GM04503 (cell line): Measurements from ENCODE around the gene ZNF599.
"Not testable (repeated sequence)": the region's sequence is repeated elsewhere in the genome, so short reads cannot be mapped to it uniquely, and the experiment has no call there.

Source experiments
- DNase-seq: peaks from one replicate; pipeline ENCODE4 v3.0.0-alpha.2; 2012; ENCODE audit warnings: low read depth

The ZNF599 gene

DNA sequence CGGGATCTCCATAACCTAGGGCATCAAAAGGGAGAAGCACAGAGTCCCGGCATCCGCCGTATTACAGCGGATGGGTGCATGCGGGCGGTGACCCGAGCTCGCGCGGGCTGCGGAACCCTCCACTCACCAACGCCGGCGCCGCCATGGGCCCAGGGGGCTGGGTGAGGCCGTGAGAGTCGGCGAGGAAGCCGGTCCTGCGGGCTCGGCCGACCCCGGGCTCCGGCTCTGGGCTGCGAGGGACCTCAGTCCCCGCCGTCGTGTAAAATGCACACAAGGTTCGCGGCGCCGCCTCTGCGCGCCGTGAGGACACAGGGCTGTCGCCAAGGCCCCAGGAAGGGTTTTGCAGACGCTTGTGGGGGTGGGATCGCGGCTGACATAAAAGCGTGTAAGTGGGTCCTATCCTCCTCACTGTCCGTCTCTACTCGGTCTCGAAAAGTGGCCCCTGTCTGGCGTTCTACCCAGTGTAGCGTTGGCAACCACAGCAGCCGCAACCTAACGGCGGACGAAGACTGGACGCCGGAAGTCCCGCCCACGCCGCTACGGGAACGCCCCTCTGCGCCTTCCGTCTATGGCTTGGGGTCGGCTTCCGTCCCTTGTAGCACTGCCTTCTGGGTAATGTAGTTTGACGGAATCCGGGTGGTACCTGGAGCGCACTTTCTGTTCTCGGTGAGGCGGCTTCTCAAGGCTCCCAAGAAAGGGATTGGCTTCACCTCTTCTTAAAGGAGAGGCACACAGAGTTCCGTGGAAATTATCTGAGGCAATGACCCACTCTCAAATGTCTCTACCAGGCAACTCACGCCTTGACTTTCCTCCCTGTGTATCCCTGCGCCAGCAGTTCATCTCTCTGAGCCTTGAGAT lies at the start of gene ZNF599:
Gene ZNF599, minus strand, starts transcription at position 519 of the 858 bp plus-strand sequence. Its CDS starts 374 bp downstream, at position 145.
- DNase-seq: peak; percentile 36

DNA sequence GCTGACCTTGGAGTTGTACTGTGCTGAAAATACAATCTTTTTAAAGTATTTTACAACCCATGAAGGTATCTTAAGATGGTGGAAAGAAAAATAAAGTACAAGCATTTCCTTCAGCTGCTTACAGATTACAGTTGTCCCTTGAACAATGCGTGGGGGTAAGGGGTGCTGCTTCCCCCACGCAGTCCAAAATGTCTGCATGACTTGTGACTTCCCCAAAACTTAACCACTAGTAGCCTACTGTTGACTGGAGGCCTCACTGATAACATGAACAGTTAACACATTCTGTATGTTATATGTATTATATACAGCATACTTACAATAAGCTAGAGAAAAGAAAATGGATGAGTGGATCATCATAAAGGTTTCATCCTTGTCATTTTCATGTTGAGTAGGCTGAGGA lies 45.3 kb upstream of the ZNF599 start:
- DNase-seq: no peak

DNA sequence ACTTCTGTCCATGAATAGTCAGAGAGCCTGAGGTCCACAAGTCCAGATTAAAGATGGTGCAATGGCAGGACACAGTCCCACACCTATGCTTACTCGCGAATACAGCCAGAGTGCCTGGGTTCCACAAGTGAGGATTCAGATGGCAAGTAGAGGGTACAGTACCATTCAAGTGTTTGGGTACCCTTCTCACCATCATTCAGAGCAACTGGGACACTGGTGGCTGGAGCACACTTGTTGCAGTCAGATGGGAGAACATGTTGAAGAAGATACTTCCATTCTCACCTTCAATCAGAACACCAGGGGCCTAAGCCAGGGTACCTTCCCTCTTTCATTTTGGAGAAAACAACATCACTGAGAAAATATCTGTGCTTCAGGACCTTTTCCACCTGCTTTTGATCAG lies 43.7 kb upstream of the ZNF599 start:
- DNase-seq: no peak

DNA sequence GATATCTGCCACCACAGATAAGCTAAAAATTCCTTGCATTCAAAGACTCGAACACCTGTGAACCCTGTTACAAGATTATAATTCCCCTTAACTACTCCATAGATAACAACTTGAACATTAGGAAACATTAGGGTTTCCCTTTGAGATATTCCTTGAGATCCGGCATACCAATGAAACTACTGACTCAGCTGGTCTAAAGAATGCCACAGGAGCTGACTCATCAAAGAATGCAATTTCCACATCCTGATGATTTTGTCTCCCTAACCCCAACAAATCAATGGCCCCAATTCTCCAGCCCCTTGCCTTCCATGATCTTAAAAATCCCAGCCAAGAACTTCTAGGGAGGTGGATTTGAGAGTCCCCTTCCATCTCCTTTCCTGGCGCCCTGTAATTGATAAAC lies 35.6 kb upstream of the ZNF599 start:
- peak; percentile 44 for DNase-seq

DNA sequence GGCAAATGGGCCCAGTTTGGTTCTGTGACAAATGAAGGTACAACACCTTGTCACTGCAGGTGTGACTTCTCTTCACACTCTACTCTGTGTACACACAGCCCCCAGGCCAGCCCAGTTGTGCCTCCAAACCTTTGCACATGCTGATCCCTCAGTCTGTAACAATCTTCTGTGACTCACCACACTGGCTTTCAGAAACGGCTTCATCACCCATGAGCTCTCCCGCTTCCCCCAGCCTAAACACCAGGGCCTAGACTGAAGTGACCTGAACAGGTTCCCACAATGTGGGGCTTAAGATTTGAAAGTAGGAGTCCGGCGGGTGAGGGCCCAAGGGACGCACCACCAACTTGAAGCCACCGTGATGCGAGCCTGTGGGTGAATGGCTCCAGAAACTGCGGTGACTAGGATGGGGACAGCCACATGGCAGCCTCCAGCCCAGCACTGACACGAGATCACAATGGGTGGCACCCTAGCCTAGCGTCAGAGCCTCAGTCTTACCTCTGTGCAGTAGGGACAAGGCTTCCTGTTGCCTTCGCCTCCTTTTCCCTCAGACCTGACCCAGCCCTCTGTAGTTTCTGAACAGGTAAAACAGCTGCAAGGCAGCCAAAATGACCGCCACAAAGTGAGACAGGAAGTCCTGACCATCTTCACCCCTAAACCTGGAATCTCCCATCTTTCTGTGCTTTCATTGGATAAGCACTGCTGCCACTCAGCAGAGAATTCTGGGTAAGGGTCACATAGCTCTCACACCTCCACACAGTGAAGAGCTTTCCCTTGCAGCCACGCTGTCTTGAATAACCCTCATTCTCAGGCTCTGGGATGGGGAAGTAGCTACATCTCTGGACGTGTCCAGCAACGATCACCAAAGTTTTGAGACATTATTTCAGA lies 34.2 kb upstream of the ZNF599 start:
- DNase-seq: no peak

DNA sequence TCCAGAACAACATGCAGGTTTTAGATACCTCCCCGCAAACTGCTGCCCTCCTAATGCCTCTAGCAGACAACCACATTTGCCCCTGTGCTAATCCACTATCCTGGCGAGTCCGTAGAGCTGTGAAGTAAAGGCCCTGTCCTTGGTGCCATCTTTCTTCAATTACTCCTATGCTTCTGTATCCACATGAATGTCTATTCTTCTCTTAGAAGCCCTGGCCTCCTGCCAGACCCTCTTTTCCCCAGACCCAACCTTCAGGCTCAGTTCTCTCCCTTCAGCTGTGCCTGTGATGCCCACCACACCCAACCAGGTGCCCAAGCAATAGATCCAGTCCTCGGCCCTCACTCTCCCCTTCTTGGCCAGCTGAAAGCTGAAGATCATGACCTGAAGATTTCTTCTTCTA lies 31.1 kb upstream of the ZNF599 start:
- DNase-seq: no peak

DNA sequence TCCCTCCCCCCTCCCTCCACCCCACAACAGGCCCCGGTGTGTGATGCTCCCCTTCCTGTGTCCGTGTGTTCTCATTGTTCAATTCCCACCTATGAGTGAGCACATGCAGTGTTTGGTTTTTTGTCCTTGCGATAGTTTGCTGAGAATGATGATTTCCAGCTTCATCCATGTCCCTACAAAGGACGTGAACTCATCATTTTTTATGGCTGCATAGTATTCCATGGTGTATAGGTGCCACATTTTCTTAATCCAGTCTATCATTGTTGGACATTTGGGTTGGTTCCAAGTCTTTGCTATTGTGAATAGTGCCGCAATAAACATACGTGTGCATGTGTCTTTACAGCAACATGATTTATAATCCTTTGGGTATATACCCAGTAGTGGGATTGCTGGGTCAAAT lies 23.9 kb upstream of the ZNF599 start:
- DNase-seq: not testable (repeated sequence)

DNA sequence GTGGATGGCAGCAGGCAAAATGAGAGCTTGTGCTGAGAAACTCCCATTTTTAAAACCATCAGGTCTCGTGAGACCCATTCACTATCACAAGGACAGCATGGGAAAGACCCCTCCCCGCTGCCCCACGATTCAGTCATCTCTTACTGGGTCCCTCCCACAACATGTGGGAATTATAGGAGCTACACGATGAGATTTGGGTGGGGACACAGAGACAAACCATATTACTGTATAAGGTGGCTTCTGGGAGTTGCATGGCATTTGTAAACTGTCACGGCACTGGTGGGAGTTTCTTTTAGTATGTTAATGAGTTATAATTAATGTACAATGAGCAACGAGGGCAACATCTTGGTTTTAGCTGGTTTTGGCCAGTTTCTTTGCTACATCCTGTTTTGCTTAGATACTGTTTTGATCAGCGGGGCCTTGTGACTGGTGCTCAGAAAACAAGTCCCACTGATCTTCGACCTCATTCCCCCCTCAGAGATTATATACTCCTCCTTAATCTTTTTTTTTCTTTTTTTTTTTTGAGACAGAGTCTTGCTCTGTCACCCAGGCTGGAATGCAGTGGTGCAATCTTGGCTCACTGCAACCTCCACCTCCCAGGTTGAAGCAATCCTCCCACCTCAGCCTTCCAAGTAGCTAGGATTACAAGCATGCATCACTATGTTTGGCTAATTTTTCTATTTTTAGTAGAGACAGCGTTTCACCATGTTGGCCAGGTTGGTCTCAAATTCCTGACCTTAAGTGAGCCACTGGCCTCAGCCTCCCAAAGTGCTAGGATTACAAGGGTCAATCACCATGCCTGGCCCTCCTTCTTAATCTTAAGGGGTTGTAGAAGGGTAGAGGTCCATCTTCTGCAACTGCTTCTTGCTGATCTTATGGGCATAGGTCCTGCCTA lies 21.3 kb upstream of the ZNF599 start:
- no peak for DNase-seq

DNA sequence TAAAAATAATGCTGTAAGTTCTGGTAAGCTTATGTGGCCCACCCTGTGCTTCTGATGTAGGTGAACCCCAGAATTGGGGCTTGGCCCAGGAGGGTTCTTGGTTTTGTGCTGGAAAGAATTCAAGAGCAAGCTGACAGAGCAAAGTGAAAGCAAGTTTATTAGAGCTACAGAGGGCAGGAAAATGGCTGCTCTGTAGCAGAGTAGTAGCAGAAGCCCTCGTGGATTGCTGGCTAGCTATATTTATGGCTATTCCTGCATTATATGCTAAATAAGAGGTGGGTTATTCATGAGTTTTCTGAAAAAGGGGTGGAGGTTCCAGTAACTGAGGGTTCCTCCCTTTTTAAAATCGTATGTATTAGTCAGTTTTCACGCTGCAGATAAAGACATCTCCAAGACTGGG lies 20.6 kb upstream of the ZNF599 start:
- DNase-seq: no peak

DNA sequence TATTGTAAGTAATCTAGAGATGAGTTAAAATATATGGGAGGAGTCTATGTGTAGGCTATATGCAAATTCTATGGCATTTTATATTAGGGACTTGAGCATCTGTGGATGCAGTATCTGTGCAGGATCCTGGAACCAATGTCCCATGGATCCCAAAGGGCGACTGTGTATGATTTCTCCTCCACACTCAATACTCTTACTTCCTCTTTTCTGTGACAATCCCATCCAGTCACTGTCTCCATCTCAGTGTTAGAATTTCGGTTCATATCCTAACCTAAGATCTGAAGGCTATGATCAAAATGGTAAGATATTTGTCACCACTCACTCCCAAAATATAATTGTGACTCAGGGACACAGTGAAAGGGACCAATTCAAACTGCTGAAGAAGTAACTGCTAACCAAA lies 15.1 kb upstream of the ZNF599 start:
- no peak for DNase-seq

DNA sequence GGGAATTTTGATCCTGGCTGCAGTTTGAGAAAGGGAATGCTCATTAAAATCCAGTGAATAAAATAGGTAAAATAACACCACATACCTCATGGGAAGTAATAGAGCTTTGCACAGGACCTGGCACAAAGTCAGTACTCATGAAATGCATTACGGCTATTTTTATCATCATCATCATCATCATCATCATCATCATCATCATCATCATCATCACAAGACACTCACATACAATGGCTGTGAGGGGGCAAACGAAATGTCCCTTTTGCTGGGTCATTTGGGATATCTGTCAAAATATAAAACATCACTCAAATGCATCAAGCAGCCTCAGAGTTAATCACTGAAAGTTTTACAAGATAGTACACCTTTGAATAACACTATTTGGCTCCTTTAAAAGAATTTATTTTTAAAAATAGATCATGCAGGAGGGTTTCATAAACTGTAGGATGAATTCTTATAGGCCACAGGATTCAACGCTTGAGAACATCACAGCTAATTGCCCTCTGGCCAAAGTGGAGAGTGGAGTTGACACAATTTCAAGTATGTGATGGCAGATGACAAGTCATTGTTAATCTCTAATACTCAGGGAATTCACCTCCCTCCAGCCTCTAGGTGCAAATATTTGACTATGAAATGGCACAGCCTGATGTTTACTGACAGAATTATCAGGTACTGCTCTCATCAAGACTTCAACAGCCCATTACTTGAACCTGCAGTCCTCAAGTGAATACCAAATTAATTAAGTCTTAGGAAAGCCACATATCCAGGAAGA lies 14.2 kb upstream of the ZNF599 start:
- DNase-seq: no peak

DNA sequence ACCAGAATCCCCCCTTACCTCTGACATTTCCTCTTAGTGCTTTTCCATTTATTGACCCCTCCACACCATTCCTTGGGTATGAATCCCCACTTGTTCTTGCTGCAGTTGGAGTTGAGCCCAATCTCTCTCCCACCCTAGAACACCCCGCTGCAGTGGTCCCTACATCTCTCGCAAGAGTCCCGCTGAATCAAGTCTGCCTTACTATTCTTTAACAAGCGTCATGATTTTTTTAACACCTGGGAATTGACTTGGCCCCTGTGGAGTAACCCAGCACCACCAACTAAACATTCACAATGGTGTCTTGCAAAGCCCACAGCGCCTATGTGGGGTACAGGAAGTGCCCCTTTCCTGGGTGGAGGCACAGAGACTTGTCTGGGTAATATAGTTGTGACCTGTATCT lies 13.2 kb upstream of the ZNF599 start:
- DNase-seq: no peak

DNA sequence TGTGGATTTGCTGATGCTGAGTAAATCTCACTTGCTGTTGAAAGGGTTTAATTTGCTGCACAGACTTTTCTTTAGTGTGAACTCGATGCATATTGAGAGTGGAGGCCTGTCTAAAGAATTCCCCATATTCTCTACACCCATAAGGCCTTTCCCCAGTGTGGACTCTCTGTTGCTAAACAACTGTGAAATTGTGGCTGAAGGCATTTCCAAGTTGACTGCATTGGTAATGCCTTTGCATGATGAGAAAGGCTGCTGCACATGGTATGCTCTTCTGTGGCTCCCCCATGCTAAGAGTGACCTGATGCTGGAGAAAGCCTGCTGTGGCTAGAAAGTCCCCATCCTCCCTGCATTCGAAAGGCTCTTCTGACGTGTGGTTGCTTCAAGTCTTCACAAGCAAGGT lies 6.6 kb upstream of the ZNF599 start:
- no peak for DNase-seq

DNA sequence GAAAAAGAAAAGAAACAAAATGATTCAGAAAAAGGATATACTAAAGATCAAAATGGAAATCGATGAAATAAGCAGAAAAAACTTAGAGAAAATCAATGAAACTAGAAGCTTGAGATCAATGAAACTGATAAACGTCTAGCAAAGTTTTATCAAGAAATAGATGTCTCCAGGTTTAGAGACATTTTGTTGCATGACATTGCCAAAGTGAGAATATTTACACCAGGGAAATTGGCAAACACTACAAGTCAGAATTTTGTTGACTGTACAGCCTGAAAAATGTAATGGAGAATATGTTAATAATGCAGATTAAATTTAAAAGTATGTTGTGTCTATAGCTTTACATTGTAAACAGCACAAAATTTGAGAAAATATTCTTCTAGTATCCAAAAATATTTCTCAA lies 5.3 kb upstream of the ZNF599 start:
- no peak for DNase-seq

DNA sequence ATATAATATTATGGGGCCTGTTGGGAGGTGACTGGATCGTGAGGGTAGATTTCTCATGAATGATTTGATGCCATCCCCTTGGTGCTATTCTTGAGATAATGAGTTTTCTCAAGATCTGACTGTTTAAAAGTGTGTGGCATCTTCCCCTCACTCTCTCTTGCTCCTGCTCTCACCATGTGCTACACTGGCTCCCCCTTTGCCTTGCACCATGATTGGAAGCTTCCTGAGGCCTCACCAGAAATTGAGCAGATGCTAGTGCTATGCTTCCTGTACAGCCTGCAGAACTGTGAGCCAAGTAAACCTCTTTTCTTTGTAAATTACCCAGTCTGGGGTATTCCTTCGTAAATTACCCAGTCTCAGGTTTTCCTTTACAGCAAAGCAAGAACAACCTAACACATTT lies 1.8 kb upstream of the ZNF599 start:
- no peak for DNase-seq

DNA sequence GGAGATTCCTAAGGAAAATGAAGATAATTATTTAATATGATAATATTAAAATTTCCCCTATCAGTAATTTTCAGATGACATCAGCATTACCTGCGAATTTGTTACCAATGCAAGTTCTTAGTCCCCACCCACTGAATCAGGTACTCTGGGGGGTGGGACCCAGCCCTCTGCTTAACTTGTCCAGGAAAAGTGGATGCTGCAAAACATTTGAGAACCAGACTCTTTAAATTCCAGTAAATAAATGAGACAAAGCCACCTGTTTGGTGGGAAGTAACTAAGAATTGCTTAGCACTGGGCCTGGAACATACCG lies 495 bp upstream of the ZNF599 start:
- no peak for DNase-seq

DNA sequence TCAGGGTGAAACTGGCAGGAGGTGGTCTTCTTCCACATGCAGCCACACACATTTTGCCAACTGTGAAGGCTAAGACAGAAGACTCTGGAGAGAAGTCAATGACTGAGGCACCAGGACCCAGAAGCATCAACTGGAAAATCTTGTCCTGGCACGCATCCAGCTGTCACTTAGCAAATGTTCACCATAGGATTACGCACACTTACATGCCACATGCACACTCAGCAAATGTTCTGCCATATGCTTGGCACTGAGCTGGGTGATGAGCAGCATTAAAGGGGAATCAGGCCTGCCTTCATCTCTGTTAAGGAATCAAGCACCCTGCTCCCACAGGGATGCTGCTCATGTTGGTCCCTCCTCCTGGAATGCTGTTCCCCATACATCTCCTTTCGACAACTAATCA lies 5.1 kb downstream of the ZNF599 start:
- no peak for DNase-seq

DNA sequence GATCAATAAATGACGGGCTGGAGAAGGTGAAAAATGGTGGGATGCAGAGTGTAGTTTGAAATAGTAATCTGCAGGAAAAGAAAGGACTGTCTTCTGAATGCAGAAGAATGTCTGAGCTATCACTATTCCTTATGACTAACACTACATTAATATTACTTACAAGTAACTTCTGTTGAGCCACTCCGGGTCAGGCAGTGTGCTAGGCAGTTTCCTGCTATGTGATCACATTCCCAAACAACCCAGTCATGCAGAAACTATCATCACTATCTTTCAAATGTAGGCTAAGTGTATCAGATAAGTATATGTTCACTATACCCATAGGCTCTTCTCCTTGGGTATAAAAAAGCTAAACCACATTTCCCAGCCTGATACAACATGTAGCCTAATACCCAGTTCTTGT lies 6.6 kb downstream of the ZNF599 start:
- DNase-seq: no peak

DNA sequence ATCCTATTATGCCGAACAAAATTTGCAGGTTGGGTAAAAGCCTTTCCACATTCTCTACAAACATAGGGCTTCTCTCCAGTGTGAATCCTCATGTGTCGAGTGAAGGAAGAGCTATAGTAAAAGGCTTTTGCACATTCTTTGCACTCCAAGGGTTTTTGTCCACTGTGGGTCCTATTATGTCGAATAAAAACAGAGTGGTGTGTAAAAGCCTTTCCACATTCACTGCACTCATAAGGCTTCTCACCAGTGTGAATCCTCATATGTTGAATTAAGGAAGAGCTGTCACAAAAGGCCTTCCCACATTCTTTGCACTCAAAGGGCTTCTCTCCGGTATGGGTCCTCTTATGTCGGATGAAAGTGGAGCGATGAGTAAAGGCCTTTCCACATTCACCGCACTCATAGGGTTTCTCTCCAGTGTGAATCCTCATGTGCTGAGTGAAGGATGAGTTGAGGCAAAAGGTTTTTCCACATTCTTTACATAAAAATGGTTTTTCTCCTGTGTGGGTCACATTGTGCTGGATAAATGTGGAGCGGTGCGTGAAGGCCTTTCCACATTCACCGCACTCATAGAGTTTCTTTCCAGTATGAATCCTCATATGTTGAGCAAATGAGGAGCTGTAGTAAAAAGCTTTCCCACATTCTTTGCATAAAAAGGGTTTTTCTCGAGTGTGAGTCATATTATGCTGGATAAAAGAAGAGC lies 13.6 kb downstream of the ZNF599 start:
- DNase-seq: no peak

DNA sequence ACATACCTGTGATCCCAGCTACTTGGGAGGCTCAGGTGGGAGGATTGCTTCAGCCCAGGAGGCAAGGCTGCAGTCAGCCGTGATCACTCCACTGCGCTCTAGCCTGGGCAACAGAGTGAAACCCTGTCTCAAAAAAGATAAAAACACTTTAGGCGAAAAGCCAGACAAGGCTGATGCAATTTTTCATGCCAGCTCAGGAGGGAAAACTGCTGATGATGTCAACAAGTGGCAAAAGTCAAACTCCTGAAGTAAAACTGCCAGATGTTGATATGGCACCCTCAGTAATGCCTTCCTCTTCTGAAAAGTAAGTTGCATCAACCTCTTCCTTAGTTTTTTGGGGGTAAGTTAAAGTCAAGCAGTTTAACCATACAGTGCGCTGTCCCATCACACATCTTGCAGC lies 15.6 kb downstream of the ZNF599 start:
- no peak for DNase-seq
